SK-N-SH (cell line): Measurements from ENCODE around the gene ESM1. TPM values are rescaled to one million over a fixed set of nuclear protein-coding genes. Genes with fewer than 3 reads are reported as not detected.

Experiments
- CTCF ChIA-PET: fragments of 300-600, 350-600 bp; formaldehyde crosslinking; extraction: SDS; loops from one replicate; lab custom pipeline; 2021; lab: Yijun Ruan, JAX
- POLR2A ChIA-PET: fragments of 350-600 bp; sonication (Branson Sonifier 250); formaldehyde crosslinking; extraction: SDS; loops from one replicate; lab custom pipeline; 2020; ENCODE audit warnings: antibody characterized with exemption, inconsistent platforms; lab: Yijun Ruan, JAX
- DNase-seq: peaks from one replicate; pipeline ENCODE4 v3.0.0; 2012
- H2AFZ ChIP-seq: fragments of 200-600 bp; sonication (generic); 2 replicates; pipeline ENCODE4 v1.8.1; 2016; ENCODE audit warnings: antibody characterized with exemption, mild to moderate bottlenecking, low read depth
- H3F3A ChIP-seq: fragments of 200-600 bp; sonication (generic); replicated peaks from 2 replicates; pipeline ENCODE3; 2016; ENCODE audit warnings: antibody characterized with exemption, mild to moderate bottlenecking; ENCODE audit not compliant: insufficient read depth
- H3K27ac ChIP-seq, 2 experiments: fragments of 200-500 bp in 1 of 2; fragments of 200-600 bp in 1 of 2; sonication (Bioruptor generic) in 1 of 2; sonication (generic), shearing (Covaris generic) in 1 of 2; 2 replicates each; pipeline versions ENCODE4 v1.5.1 to v1.6.1; 2014 to 2016; ENCODE audit warnings: low read depth in 2 of 2, inconsistent platforms in 1 of 2, low read length in 1 of 2, mild to moderate bottlenecking in 1 of 2, mixed read lengths in 1 of 2
- H3K27me3 ChIP-seq: fragments of 200-600 bp; sonication (generic), shearing (Covaris generic); 2 replicates; pipeline ENCODE4 v1.6.1; 2016; ENCODE audit warnings: mixed run types; ENCODE audit not compliant: insufficient read depth
- H3K36me3 ChIP-seq, 2 experiments: fragments of 200-500 bp in 1 of 2; fragments of 200-600 bp in 1 of 2; sonication (Bioruptor generic) in 1 of 2; sonication (generic) in 1 of 2; replicated peaks in 1 of 2; 2 replicates each; pipeline versions ENCODE3 to v1.5.1; 2014 to 2016; ENCODE audit warnings: low read length in 1 of 2, mild to moderate bottlenecking in 1 of 2; ENCODE audit not compliant: insufficient read depth in 2 of 2, control insufficient read depth in 1 of 2
- H3K4me1 ChIP-seq, 2 experiments: fragments of 200-500 bp in 1 of 2; fragments of 200-600 bp in 1 of 2; sonication (Bioruptor generic) in 1 of 2; sonication (generic), shearing (Covaris generic) in 1 of 2; 2 replicates each; pipeline versions ENCODE4 v1.5.1 to v1.6.1; 2014 to 2016; ENCODE audit warnings: low read depth in 1 of 2, low read length in 1 of 2, mixed run types in 1 of 2; ENCODE audit not compliant: insufficient read depth in 2 of 2, control insufficient read depth in 1 of 2
- H3K4me2 ChIP-seq: fragments of 200-600 bp; sonication (generic), shearing (Covaris generic); 2 replicates; pipeline ENCODE4 v1.6.1; 2017; ENCODE audit warnings: mixed run types
- H3K4me3 ChIP-seq, 2 experiments: fragments of 200-500 bp in 1 of 2; fragments of 200-600 bp in 1 of 2; sonication (Bioruptor generic) in 1 of 2; sonication (generic), shearing (Covaris generic) in 1 of 2; 2 replicates each; pipeline versions ENCODE4 v1.5.1 to v1.8.1; 2014 to 2016; ENCODE audit warnings: low read depth in 2 of 2, inconsistent platforms in 1 of 2, low read length in 1 of 2, mild to moderate bottlenecking in 1 of 2, mixed read lengths in 1 of 2, moderate library complexity in 1 of 2
- H3K79me2 ChIP-seq: fragments of 200-600 bp; sonication (generic); 2 replicates; pipeline ENCODE4 v1.8.1; 2017; ENCODE audit warnings: mild to moderate bottlenecking; ENCODE audit not compliant: insufficient read depth
- H3K9ac ChIP-seq: fragments of 200-600 bp; sonication (generic); 2 replicates; pipeline ENCODE4 v1.6.1; 2017; ENCODE audit warnings: mixed run types
- H3K9me2 ChIP-seq: fragments of 200-600 bp; sonication (generic); 2 replicates; pipeline ENCODE4 v1.6.1; 2017; ENCODE audit warnings: mixed run types
- H3K9me3 ChIP-seq: fragments of 200-600 bp; sonication (generic); 2 replicates; pipeline ENCODE4 v1.6.1; 2017; ENCODE audit warnings: mixed run types, mild to moderate bottlenecking, moderate library complexity
- H4K20me1 ChIP-seq: fragments of 200-600 bp; sonication (generic); 2 replicates; pipeline ENCODE4 v1.6.1; 2017; ENCODE audit warnings: mild to moderate bottlenecking, mixed run types; ENCODE audit not compliant: insufficient read depth
- EZH2phosphoT487 ChIP-seq: fragments of 200-600 bp; sonication (generic); IDR thresholded peaks from 2 replicates; pipeline ENCODE4 v1.6.1; 2017; ENCODE audit warnings: low read depth, mixed run types, mild to moderate bottlenecking, antibody characterized with exemption, moderate library complexity, borderline replicate concordance
- GATA2 ChIP-seq: sonication (generic); formaldehyde crosslinking; IDR thresholded peaks from 2 replicates; pipeline ENCODE4 v1.5.0; 2020; ENCODE audit warnings: mild to moderate bottlenecking, missing genetic modification reagents
- NRF1 ChIP-seq: IDR thresholded peaks from 2 replicates; pipeline ENCODE4 v1.6.1; 2012; ENCODE audit warnings: low read depth, mild to moderate bottlenecking, low read length
- RXRA ChIP-seq: IDR thresholded peaks from 2 replicates; pipeline ENCODE4 v1.4.0; 2012; ENCODE audit warnings: low read depth, mild to moderate bottlenecking, borderline replicate concordance
- SMC3 ChIP-seq: IDR thresholded peaks from 2 replicates; pipeline ENCODE4 v1.6.1; 2012; ENCODE audit warnings: low read depth, low read length, improper control_type of control experiment
- YY1 ChIP-seq: IDR thresholded peaks from 2 replicates; pipeline ENCODE4 v1.4.0; 2012; ENCODE audit warnings: low read depth, mild to moderate bottlenecking
- WGBS: methylation state at CpG from one replicate; pipeline ENCODE4 v1.1.6; 2017; ENCODE audit warnings: low lambda C conversion rate; 5-methylcytosine and 5-hydroxymethylcytosine counted together
- polyA plus RNA-seq, 3 experiments: library from polyadenylated mRNA; depleted of rRNA; stranded (reverse); fragments of >200 nt; gene quantifications; 2 replicates each; pipeline ENCODE4 v1.2.3, GENCODE V29; 2012
- TF ChIP-seq, protein P1 (sequence below): fragments of 200-600 bp; sonication (generic); IDR thresholded peaks from 2 replicates; pipeline ENCODE4 v1.6.1; 2017; ENCODE audit warnings: antibody characterized with exemption, mild to moderate bottlenecking, moderate library complexity
- TF ChIP-seq, protein P2 (sequence below): IDR thresholded peaks from 2 replicates; pipeline ENCODE4; 2012
- TF ChIP-seq, protein P3 (sequence below): fragments of 150-350 bp; IDR thresholded peaks from 2 replicates; pipeline ENCODE4 v1.6.1; 2016; ENCODE audit warnings: mild to moderate bottlenecking, low read depth, low read length

The ESM1 gene
- polyA plus RNA-seq, 1 of the 3 experiments (the other 2 are of a cell fraction): 36.5 TPM

DNA sequence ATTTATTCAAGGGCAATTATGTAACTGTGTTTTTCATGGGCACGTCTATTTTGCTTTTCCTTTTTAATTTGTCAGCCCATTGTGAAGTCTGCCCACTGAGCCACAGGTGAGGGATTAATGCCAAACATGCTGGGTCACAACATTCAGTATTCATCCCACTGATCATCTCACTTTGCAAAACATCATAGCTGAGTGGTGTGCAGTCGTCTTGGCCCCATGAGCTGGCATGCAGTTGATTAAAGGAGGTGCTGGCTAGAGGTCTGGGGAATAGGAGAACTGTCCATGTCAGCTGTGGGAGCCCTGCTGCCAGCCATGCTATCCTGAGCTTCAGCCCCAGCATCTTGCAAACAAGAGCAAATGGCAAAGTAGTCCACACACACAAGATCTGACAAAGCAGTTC is 11.7 kb upstream of the ESM1 start (continued):
- TF ChIP-seq, protein P1, sequence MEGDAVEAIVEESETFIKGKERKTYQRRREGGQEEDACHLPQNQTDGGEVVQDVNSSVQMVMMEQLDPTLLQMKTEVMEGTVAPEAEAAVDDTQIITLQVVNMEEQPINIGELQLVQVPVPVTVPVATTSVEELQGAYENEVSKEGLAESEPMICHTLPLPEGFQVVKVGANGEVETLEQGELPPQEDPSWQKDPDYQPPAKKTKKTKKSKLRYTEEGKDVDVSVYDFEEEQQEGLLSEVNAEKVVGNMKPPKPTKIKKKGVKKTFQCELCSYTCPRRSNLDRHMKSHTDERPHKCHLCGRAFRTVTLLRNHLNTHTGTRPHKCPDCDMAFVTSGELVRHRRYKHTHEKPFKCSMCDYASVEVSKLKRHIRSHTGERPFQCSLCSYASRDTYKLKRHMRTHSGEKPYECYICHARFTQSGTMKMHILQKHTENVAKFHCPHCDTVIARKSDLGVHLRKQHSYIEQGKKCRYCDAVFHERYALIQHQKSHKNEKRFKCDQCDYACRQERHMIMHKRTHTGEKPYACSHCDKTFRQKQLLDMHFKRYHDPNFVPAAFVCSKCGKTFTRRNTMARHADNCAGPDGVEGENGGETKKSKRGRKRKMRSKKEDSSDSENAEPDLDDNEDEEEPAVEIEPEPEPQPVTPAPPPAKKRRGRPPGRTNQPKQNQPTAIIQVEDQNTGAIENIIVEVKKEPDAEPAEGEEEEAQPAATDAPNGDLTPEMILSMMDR: no peak

DNA sequence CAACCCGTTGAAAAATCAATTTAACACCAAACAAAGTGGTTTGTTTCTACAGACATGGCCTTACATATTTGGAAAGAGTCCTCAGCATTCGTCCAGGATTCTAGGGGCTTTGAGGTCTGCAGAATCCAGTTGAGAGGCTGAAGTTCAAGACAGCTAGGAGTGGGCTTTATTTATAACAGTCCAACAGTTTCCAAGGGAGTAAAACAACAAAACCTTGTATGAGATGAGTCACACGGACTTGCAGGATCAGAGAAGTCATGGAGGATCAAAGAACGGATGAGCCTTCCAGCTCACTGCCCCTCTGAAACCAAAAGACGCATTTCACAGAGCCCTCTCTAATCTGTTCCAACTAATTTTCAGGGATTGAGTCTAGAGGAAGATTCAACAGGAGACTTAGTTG is 11.1 kb upstream of the ESM1 start:
- no peaks in the 10 kb centered on the region for H3K9me3 ChIP-seq
- H3K4me1 ChIP-seq: peaks cover 0 to 14% of the 10 kb centered on the region in 2 experiments; a peak in 1 of 4 replicates
- ChIA-PET POLR2A (no interaction called here), CTCF (no interaction called here)
- peaks cover 12% of the 10 kb centered on the region for H3F3A ChIP-seq
- DNase-seq: no peak
- H3K4me3 ChIP-seq: no peak overlapping the region
- H3K27me3 ChIP-seq: no peaks in the 10 kb centered on the region
- no peak overlapping the region for H3K9ac ChIP-seq
- no peaks in the 10 kb centered on the region for H3K9me2 ChIP-seq
- peak overlapping the region; percentile 52 for H2AFZ ChIP-seq
- H3K4me2 ChIP-seq: no peak overlapping the region
- peak overlapping the region in 1 of 2 experiments; percentile 22; a peak in 1 of 4 replicates for H3K27ac ChIP-seq
- no peaks in the 10 kb centered on the region for H3K36me3 ChIP-seq
- TF ChIP-seq, protein P1: no peak
- TF ChIP-seq RXRA: no peak
- TF ChIP-seq EZH2phosphoT487: no peak
- no peak for TF ChIP-seq YY1
- TF ChIP-seq NRF1: no peak
- TF ChIP-seq, protein P2, sequence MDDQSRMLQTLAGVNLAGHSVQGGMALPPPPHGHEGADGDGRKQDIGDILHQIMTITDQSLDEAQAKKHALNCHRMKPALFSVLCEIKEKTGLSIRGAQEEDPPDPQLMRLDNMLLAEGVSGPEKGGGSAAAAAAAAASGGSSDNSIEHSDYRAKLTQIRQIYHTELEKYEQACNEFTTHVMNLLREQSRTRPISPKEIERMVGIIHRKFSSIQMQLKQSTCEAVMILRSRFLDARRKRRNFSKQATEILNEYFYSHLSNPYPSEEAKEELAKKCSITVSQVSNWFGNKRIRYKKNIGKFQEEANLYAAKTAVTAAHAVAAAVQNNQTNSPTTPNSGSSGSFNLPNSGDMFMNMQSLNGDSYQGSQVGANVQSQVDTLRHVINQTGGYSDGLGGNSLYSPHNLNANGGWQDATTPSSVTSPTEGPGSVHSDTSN: no peak
- TF ChIP-seq, protein P3, sequence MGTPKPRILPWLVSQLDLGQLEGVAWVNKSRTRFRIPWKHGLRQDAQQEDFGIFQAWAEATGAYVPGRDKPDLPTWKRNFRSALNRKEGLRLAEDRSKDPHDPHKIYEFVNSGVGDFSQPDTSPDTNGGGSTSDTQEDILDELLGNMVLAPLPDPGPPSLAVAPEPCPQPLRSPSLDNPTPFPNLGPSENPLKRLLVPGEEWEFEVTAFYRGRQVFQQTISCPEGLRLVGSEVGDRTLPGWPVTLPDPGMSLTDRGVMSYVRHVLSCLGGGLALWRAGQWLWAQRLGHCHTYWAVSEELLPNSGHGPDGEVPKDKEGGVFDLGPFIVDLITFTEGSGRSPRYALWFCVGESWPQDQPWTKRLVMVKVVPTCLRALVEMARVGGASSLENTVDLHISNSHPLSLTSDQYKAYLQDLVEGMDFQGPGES: no peak
- TF ChIP-seq SMC3: no peak
- no peak for TF ChIP-seq GATA2 (CRISPR knock-in tag)
- H3K79me2 ChIP-seq: no peaks in the 10 kb centered on the region
- 21% methylated on average over 5 of the region's 5 CpGs for WGBS
- no peaks in the 10 kb centered on the region for H4K20me1 ChIP-seq
